Measurements from ENCODE around the gene YIPF2.

GRCh38 chr19:10882108-10882457 lies 46.4 kb downstream of the YIPF2 start:
- no peak for TF ChIP-seq POLR2A (IDR thresholded peaks at IDR 0.05)
- TF ChIP-seq CTCF (IDR thresholded peaks at IDR 0.05 in 4 of 5, conservative IDR thresholded peaks at IDR 0.05 in 1 of 5): no peak
